GM21526 (cell line): ENCODE data around the gene ZMPSTE24.
"Not testable (repeated sequence)": the region's sequence is repeated elsewhere in the genome, so short reads cannot be mapped to it uniquely, and the experiment has no call there.

Source experiments
- ATAC-seq: cut with Tn5 transposase; IDR thresholded peaks from one replicate; pipeline ENCODE4 v1.9.1; 2021; ENCODE audit warnings: moderate library complexity; ENCODE audit not compliant: unreplicated experiment, low FRiP score

ZMPSTE24 gene

DNA sequence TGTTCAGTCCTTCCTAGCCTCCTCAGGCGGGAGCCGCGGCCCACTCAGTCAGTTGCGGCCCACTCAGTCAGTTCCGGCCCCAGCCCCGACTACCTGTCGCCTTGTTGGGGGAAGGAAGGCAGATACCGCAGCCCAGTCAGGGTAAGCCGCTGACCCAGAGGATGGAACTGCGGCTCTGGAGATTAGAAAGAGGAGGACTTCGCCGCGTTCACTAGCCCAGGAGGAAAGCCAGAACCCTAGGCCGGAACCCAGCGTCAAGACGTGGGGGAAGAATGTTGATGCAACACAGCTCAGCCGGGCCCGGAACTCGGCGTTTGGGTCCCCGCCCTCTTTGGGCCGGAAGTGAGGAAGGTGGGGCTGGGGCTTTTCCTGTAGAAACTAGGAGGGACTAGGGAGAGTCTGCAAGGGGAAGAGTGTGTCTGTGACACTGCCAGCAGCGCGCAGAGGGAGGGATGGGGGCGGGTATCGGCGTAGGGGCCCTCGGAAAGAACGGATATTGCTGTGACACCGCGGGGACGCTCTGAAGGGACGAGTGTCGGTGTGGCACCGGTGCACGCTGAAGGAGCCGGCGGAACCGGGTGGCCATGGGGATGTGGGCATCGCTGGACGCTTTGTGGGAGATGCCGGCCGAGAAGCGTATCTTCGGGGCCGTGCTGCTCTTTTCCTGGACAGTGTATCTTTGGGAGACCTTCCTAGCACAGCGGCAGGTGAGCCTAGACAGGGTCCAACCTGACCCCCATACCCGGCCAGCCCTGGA is at the start of gene ZMPSTE24:
TSS of gene ZMPSTE24 (plus strand) at position 549 of the 757 bp plus-strand sequence. CDS start at position 585, 36 bp downstream.
- peak; percentile 84 for ATAC-seq

DNA sequence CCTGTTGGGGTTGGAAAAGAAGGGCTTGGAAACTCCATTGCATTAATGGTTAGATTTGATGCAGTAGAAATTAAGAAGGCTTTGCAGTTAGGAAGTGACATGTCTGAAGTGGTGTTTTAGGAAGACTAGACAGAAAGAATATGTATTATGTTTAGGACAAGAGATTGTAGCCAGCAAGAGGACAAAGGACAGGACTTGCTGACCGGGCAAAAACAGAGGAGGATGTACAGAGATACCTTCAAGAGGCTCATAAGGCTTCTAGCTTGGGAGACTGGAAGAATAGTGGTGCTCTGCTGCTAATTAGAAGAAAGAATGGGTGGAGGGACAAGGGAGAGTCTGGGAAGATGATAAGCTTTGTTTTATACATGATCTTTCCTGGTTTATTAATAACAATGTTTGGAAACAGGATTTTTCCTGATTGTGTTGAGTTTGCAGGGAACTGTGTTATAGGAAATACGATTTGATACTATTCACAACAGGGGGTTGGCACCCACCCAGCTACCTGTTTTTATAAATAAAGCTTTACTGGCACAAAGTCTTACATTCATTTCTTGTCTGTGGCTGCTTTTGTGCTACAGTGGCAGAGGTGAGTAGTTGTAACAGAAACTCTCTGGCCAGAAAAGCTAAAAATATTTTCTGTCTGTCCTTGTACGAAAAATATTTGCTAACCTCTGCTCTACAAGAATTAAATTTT is 47.4 kb upstream of the ZMPSTE24 start:
- no peak for ATAC-seq

DNA sequence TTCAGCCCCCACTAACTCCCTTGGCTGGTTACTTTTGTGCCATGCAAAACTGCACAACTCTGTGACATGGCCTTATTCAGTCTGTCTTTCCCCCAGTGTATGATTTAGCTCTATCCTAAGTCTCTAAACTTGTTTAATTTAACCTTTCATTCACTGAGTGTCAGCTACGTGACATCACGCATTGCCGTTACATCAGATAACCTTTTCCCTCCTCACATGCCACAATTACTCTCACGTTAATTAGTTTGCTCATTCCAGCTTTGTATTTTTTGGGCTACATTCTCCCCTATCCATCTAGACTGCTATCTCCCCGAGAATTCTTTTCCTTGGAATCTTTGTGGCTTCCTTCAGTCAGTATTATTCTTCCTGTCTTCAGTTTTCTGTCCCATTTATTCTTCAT is 39.7 kb upstream of the ZMPSTE24 start:
- no peak for ATAC-seq

DNA sequence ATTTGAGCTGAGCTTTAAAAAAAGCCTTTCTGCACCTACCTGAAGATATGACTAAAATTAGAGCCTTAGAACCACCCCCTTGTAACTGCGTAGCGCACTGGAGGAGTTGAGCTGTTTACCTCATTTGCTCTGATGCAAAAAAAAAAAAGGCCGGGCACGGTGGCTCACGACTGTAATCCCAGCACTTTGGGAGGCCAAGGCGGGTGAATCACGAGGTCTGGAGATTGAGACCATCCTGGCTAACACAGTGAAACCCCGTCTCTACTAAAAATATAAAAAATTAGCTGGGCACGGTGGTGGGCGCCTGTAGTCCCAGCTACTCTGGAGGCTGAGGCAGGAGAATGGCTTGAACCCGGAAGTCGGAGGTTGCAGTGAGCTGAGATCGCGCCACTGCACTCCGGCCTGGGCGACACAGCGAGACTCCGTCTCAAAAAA is 36.5 kb upstream of the ZMPSTE24 start:
- not testable (repeated sequence) for ATAC-seq

DNA sequence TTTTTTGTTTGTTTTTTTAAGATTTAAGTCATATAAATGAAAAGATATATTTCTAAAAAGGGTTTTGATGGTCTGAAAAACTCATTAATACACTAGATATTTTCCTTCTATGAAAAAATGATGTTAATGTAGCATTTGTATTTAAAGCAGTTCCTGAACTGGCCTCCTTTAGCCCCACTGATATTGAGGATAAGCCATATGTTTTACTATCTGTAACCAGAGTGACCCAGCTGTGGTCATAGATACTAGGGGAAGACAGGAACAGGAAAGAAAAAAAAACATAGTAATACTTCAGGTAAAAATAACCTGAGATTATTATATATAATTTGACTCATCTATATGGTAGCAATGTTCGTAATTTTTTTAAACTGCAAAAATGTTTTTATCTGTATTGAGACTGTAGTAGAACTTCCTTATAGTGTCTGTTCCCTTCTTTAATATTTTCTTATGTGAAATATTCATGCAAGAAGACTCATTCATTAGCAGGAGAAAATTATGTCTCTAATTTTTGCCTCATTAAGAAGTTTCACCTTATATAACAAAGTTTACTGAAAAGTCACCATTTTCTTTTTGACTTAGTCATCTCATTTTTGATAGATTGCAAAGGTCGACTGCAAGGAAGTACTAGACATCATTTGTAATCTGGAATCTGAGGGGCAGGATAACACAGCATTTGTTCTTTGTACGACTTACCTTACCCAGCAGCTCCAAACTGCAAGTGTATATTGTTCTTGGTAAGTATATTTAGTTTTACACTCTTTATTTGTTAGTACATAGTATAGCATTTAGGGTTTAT is 35.9 kb upstream of the ZMPSTE24 start:
- ATAC-seq: no peak

DNA sequence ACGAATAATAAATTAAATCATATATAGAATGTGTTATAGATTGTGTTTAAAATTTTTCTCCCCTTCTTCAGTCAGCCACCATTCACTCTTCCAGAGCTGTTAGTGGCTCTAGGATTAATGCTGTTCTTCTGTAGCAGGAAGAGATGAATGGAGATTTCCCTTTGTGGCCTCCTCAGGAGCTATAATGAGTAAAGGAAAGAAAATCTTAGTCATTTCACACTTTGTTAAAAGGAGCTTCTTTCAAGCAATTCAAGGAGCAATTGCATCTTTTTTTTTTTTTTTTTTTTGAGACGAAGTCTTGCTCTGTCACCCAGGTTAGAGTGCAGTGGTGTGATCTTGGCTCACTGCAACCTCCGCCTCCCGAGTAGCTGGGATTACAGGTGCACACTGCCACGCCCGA is 34.0 kb upstream of the ZMPSTE24 start:
- ATAC-seq: no peak

DNA sequence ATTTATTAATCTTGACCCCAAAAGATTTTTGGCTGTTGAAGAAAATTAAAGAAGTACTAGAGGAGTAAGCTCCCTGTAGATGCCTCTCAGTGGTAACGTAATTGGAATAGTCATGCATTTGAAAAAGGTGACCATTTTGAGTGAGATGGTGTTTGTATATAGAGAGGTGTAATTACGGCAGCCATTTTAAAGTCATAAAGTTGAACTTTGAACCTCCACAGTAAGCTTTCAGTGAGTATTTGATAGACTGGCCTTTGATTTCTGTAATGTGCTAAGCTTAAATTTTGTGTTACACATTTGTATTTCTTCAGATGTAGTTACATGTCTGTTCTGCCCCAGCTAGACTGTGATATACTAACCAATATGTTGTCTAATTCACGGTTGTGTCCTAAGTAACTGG is 31.8 kb upstream of the ZMPSTE24 start:
- ATAC-seq: no peak

DNA sequence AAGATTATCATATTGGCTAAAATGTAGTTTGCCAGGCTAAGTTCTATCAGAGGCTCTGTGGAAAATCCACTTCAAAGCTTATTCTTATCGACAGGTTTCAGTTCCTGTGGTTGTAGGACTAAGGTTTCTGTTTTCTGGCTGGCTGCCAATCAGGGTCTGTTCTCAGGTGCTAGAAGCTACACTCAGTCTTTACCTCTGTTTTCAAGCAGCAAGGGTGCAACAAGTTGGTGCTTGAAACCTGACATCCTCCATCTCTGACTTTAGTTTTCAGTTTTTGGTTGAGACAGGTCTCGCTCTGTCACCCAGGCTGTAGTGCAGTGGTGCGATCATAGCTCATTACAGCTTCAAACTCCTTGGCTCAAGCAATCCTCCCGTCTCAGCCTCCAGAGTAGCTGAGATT is 25.6 kb upstream of the ZMPSTE24 start:
- peak; percentile 88 for ATAC-seq

DNA sequence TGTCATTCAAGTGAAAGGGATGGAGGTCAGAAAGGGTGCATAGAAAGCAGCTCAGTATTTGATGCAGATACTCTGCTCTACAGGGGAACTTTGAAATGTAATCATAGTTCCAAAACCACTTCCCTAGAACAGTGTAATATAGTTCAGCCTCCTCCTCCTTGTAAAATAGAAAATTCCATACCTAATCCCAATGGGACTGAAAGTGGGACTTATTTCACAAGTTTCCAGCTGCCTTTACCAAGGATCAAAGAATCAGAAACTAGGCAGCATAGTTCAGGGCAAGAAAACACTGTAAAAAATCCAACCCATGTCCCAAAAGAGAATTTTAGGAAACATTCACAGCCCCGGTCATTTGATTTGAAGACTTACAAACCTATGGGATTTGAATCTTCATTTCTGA is 18.4 kb upstream of the ZMPSTE24 start:
- no peak for ATAC-seq

DNA sequence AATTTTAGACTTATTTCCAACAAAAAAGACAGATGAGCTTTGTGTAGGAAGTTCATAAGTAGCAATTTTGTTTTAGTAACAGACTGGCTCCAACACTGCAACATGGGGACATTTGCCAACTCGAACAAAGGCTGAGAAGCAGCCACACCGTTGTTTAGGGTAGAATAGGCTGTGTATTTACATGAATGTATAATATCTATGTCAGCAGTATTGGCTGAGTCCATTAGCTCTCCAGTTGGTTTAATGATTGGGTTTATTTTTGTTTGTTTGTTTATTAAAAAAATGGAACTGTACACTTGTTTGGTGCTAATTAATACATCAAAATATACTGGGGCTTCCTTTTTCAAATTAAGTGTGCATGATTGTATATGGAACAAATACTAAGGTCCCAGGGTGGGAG is 17.6 kb upstream of the ZMPSTE24 start:
- no peak for ATAC-seq

DNA sequence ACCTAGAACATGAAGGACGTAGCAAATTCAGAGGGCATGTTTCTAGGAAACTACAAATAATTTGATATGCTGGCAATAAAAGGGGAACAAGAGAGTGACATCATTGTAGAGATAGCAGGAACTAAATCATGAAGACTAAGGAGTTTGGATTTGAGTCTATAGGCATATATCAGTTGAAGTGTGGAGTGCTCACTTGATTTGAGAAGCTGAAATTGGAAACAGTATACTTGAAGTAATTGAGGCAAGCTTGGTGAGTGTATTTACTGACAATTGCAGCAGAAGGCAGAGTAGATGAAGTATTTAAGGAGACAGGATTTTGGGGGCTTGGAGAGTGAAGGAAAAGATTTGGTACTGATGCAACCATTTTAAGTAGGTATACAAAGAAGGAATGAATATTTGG is 16.7 kb upstream of the ZMPSTE24 start:
- no peak for ATAC-seq

DNA sequence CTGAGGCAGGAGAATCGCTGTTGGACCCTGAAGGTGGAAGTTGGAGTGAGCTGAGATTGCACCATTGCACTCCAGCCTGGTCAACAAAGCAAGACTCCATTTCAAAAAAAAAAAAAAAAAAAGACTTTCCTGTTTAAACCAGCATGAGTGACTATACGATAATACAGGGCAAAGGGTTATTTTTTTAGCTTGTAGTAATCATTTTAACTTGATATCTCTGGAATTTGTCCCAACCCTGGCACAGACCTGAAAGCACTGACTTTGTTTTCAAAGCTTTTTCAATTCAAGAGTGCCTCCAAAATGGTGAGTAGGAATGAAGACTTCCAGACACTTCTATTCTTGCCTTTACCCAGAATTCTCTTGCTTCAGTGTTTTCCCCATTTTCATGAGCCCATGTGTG is 14.7 kb upstream of the ZMPSTE24 start:
- ATAC-seq: no peak

DNA sequence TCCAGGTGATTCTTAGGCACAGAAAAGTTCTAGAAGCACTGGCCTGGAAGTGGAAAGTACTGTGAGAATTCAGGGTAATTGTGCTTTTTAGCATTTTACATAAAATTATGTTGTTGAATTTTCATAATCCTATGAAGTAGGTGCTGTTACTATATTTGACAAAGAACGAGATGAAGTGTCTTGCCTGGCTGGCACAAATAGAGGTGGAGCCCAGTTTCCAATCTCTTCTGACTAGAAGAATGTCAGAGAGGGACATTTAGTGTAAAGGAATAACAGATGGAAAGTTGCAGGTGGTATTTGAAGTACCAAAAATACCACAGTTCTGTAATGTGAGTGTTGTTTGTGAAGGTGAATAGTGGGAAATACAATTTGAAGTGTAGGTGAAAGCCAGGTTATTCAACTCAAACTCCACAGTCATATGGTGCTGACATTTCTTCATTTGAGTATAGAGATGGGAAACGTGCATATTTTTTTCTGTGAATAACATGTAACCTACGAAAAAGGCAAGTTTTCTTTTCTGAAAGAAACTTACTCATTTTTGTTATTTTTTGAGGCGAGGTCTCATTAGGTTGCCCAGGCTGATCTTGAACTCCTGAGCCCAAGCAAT is 13.8 kb upstream of the ZMPSTE24 start:
- no peak for ATAC-seq

DNA sequence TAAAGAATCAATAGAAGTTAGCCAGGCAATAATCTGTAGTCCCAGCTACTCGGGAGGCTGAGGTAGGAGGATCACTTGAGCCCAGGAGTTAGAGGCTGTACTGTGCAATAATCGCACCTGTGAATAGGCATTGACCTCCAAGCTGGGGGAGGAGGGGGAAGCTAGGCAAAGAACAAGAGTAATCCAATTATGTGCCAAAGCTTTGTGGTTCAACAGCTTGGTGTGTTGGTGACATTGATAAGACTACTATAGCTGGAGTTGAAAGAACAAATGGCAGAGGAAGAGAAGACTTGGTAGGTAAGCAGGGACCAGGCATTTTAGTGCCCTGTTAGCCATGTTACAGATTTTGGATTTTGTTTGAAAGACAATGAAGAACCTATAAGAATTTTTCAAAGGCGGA is 12.3 kb upstream of the ZMPSTE24 start:
- ATAC-seq: no peak

DNA sequence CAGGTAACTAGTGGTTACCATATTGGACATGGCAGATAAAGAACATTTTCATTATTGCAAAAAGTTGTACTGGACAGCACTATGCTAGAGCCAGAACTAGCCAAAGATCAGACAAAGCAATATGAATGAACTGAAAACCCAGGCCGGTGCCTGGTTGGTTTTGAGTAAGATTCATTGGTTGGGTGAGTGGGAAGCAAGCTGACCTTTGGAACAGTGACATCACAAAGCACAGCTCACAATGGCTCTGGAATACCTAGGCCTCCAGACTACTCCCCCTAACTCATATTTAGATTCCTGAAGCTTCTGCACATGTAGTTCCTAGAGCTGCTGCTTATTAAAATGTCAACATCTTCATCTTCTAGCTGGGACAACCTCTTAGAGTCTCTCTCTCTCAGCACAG is 10.4 kb upstream of the ZMPSTE24 start, which contains the start of gene TMCO2:
TSS of gene TMCO2 (plus strand) at position 283 of the 400 bp plus-strand sequence. CDS start at position 340, 57 bp downstream.
- ATAC-seq: no peak

DNA sequence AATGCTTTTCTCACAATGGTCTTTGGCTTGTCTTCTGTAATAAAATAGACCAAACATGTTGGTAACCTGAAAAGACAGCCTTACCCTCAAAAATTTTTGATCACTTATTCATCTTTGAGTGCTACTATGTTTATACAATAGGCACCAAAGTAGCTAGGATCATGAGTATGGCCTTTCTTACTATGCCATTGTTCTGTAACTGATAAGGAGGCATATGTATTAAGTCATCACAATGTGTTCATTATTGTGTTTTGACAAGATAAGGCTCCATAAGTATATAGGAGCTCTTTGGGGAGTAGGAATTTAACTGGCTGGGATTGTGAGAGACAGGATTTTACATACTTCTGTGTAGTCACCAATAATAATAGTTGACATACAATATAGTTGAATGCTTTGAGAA is 9.6 kb upstream of the ZMPSTE24 start:
- ATAC-seq: no peak

DNA sequence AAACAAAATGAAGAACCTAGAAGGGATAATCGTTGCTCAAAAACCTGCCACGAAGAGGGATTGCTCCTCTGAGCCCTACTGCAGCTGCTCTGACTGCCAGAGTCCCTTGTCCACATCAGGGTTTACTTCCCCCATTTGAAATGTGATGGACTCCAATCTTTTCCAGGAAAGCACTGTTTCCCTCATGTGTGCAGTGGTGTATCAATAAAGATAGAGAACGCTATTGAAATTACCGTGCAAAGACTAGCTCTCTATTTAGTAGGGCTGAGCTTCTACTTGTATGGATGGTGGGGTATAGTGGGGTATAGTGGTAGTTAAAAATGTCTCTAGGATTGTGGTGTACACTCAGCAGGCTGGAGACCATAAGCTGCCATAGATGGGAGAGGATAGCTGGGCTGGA is 6.6 kb upstream of the ZMPSTE24 start:
- no peak for ATAC-seq

DNA sequence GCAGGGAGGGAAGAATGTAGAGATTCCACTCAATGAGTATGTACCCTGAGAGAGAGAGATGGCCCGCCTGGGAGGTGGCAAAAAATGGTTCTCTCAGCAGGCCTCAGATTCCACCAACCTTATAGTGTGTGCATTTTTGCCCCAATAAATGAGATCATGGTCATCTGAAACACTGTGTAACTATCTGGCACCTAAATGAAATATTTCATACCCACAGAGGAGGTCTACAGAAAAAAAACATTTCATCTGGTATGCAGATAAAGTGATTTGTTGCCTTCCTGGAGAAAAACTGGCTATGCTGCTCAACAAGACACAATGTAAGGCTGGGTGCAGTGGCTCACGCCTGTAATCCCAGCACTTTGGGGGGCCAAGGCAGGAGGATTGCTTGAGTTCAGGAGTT is 5.4 kb upstream of the ZMPSTE24 start:
- ATAC-seq: no peak

DNA sequence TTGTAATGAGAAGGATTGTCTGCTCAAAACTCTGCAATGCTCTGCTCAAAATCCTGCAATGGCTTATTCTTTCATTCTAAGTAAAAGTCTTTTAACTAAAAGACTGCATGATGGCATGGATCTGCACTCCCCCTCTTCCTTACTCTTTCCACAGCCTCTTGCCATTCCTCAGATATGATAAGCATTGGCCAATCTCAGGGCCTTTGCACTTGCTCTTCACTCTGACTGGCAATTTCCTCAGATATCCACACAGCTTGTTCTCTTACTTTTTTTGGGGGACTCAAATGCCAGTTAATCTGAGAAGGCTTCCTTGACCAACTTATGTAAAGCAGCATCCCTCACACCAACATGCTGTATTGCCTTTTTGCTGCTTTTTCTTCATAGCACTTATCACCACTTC is 2.8 kb upstream of the ZMPSTE24 start:
- no peak for ATAC-seq

DNA sequence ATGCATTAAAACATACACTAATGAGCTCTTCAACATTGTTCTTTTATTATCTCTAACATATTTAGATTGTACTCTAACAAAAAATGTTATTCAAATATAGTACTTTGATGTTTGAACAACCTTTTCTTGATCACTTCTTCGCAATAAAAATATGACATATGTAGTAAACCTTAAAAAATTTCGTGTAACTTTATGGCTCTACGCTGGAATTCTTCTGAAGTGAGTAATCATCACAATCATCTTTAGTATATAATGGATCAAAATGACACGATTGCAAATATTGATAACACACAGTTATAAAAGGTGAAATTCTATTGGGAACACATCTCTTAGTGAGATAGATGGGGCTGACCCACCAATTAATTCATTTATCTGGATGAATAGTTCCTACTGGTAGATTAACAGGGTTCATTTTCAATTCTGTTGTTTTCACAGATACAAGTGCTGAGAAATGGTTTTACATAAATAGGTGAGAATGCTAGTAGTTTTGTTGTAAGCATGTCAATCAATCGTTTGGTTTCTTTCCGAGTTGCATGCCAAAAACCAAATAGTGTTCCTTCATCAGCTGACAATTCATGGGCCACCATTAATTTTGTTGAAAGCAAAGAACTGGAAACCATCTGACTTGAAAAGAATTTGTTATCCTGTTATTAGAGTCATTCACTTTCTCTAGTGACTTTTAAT is 1.5 kb upstream of the ZMPSTE24 start:
- no peak for ATAC-seq
